Body of pancreas (tissue), 4 donors: ENCODE results near the gene CD274.

Source experiments
- CTCF ChIP-seq, 7 experiments: fragments of 450-650 bp in 4 of 7; fragments of 200-600 bp in 3 of 7; sonication (generic) in 3 of 7; IDR thresholded peaks; one replicate each; pipeline ENCODE4 v1.5.1; 2016 to 2019; ENCODE audit warnings: antibody characterized with exemption in 7 of 7
- POLR2A ChIP-seq, 3 donors: fragments of 450-650 bp; IDR thresholded peaks; one replicate each; pipeline ENCODE4 v1.6.1; 2016; ENCODE audit warnings: antibody characterized with exemption in 3 of 3, mild to moderate bottlenecking in 2 of 3

- TF ChIP-seq CTCF (IDR thresholded peaks at IDR 0.05) (no peak), POLR2A (IDR thresholded peaks at IDR 0.05) (no peak)
Observed at GRCh38 chr9:5436441-5436840, 13.9 kb upstream of the CD274 start.
